HepG2 (cell line): Measurements from ENCODE around the gene OBP2A. TPM values are rescaled to one million over a fixed set of nuclear protein-coding genes. Genes with fewer than 3 reads are reported as not detected.
"Not testable (repeated sequence)": the region's sequence is repeated elsewhere in the genome, so short reads cannot be mapped to it uniquely, and the experiment has no call there.

ENCODE experiments used
- ATAC-seq: fragments of 200-7000 bp; cut with Tn5 transposase; 3 replicates; pipeline ENCODE4 v1.9.1; 2020; ENCODE audit warnings: mild to moderate bottlenecking, moderate library complexity
- BruUV-seq: library from RNA; stranded (reverse); fragments of 400-500 nt; replicated peaks from 2 replicates; lab custom pipeline; 2021; lab: Mats Ljungman, UMichigan
- CTCF ChIA-PET: fragments of 300-600 bp; formaldehyde crosslinking; extraction: SDS; loops from one replicate; lab custom pipeline; 2021; ENCODE audit warnings: low total read pairs, inconsistent platforms, low intra/inter-chr PET ratio; lab: Yijun Ruan, JAX
- POLR2A ChIA-PET: fragments of 350-600 bp; sonication (Branson Sonifier 250); formaldehyde crosslinking; loops from one replicate; lab custom pipeline; 2020; ENCODE audit warnings: antibody characterized with exemption, inconsistent platforms; lab: Yijun Ruan, JAX
- DNase-seq: peaks from one replicate; pipeline ENCODE4 v3.0.0-alpha.2; 2015; ENCODE audit warnings: low spot score
- FAIRE-seq: peaks from 3 replicates; lab custom pipeline; 2011; peaks lifted over from hg19 to GRCh38; lab: Jason Lieb, UNC
- H2AFZ ChIP-seq: one replicate; pipeline ENCODE4 v1.6.1; 2011; ENCODE audit warnings: low read length, inconsistent platforms
- H3K27ac ChIP-seq: fragments of 300-600 bp; 3 replicates; pipeline ENCODE4 v1.8.0; 2011; ENCODE audit warnings: mixed run types, mild to moderate bottlenecking, mixed read lengths, low read length, inconsistent platforms; ENCODE audit not compliant: insufficient read depth; ENCODE audit errors: extremely low read length
- H3K27me3 ChIP-seq, 2 experiments: fragments of 200-600 bp in 1 of 2; 2 replicates in 1 of 2; 3 replicates in 1 of 2; pipeline versions ENCODE4 v1.6.0 to v1.8.0; 2011; ENCODE audit warnings: low read length in 2 of 2, mild to moderate bottlenecking in 2 of 2, moderate library complexity in 2 of 2, inconsistent platforms in 1 of 2; ENCODE audit not compliant: insufficient read depth in 2 of 2, control insufficient read depth in 1 of 2
- H3K36me3 ChIP-seq, 2 experiments: fragments of 200-600 bp in 1 of 2; replicated peaks in 1 of 2; 2 replicates in 1 of 2; 3 replicates in 1 of 2; pipeline versions ENCODE4 v1.5.1 to v1.8.0; 2011; ENCODE audit warnings: low read length in 2 of 2, inconsistent platforms in 1 of 2; ENCODE audit not compliant: insufficient read depth in 2 of 2, control insufficient read depth in 1 of 2
- H3K4me1 ChIP-seq: 2 replicates; pipeline ENCODE4 v1.5.1; 2012; ENCODE audit warnings: low read length, inconsistent platforms; ENCODE audit not compliant: insufficient read depth
- H3K4me2 ChIP-seq: 2 replicates; pipeline ENCODE4 v1.6.0; 2011; ENCODE audit warnings: low read depth, low read length, inconsistent platforms
- H3K4me3 ChIP-seq, 3 experiments: fragments of 200-600 bp in 1 of 3; sonication (generic), shearing (Covaris generic) in 1 of 3; replicated peaks in 1 of 3; 2 replicates each; pipeline ENCODE4 v1.5.1; 2011 to 2016; ENCODE audit warnings: low read length in 3 of 3, inconsistent platforms in 2 of 3, low read depth in 2 of 3, mild to moderate bottlenecking in 2 of 3, control low read depth in 1 of 3, mixed read lengths in 1 of 3; ENCODE audit not compliant: insufficient read depth in 1 of 3
- H3K79me2 ChIP-seq: one replicate; pipeline ENCODE4 v1.6.1; 2011; ENCODE audit warnings: low read length, inconsistent platforms; ENCODE audit not compliant: insufficient read depth
- H3K9ac ChIP-seq: 2 replicates; pipeline ENCODE4 v1.6.0; 2011; ENCODE audit warnings: mild to moderate bottlenecking, low read depth, low read length, inconsistent platforms; ENCODE audit not compliant: insufficient read depth
- H3K9me3 ChIP-seq: 2 replicates; pipeline ENCODE4 v1.5.1; 2012; ENCODE audit warnings: mild to moderate bottlenecking, low read length
- H4K20me1 ChIP-seq: 2 replicates; pipeline ENCODE4 v1.6.0; 2011; ENCODE audit warnings: inconsistent platforms, mild to moderate bottlenecking, low read length, moderate library complexity; ENCODE audit not compliant: insufficient read depth
- NFATC3 ChIP-seq: sonication (generic); formaldehyde crosslinking; IDR thresholded peaks from 2 replicates; pipeline ENCODE4 v1.5.1; 2020; ENCODE audit warnings: mild to moderate bottlenecking, missing genetic modification reagents
- WGBS: methylation state at CpG from one replicate; pipeline ENCODE4 v1.1.6; 2017; ENCODE audit warnings: low lambda C conversion rate; 5-methylcytosine and 5-hydroxymethylcytosine counted together
- in situ Hi-C: cut with HindIII; loops from 2 replicates; pipeline ENCODE4 v1.10.0; 2017; ENCODE audit warnings: low pct_unique_long_range_greater_than_20kb; ENCODE audit not compliant: extremely low pct_ligation_motif_present
- intact Hi-C: fragments of 100-400 bp; cut with micrococcal nuclease; formaldehyde crosslinking; loops from one replicate; pipeline ENCODE4 v1.10.0; 2022; ENCODE audit not compliant: unreplicated experiment
- polyA plus RNA-seq, 8 experiments: library from polyadenylated mRNA; depleted of rRNA in 3 of 8; stranded (reverse) in 7 of 8; unstranded in 1 of 8; fragments of >200 nt; fragmentation: Illumina TruSeq in 4 of 8; extraction: Trizol in 4 of 8; gene quantifications; 2 replicates each; pipeline versions ENCODE4 v1.2.1 to v1.2.3, GENCODE V29; 2011 to 2016; ENCODE audit warnings: low read depth in 4 of 8, missing spikeins in 1 of 8, mixed read lengths in 1 of 8; ENCODE audit not compliant: insufficient read depth in 1 of 8
- total RNA-seq, 5 experiments: library from RNA; depleted of rRNA; stranded (reverse); fragments of >200 nt; fragmentation: Illumina TruSeq; extraction: Trizol; gene quantifications; 2 replicates each; pipeline ENCODE4 v1.2.3, GENCODE V29; 2016; ENCODE audit warnings: low read depth in 1 of 5

Gene OBP2A
- total and polyA plus RNA-seq, 2 of the 13 experiments (the other 11 are each of a cell fraction or from before 2014, with no cell fraction given), result 0.32 TPM; not detected in 1

DNA sequence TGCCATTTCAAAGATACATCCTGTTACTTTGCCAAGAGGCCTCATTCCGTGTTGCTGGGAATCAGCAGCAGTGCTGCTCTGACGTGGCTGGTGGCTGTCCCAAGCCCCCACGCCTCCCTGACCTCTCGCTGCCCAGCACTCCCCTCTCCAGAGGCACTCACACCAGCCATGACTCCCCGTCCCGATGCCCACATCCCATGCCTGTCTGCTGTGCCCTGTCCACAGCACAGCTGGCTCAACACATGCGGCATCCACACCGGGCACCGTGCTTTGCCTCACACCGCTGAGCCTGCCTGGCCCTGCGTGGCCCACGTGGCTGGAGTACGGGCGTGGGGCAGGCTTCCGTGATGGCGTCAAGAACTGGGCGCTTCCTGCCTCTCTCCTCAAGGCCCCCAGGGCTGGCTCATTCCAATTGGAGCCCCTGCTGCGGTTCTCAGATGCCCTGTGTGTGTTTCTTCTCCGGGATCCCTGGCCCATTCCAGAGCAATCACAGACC lies 32.5 kb upstream of the OBP2A start:
- Histone ChIP-seq H2AFZ (no peak overlapping the region), H3K9me3 (no peaks in the 10 kb centered on the region), H3K79me2 (no peaks in the 10 kb centered on the region), H3K4me1 (no peaks in the 10 kb centered on the region), H4K20me1 (no peaks in the 10 kb centered on the region), H3K9ac (no peak overlapping the region), H3K4me3 (no peak overlapping the region), H3K27ac (no peak overlapping the region), H3K4me2 (no peak overlapping the region), H3K27me3 (peaks cover 3 to 48% of the 10 kb centered on the region in 2 experiments; a peak in 4 of 5 replicates), H3K36me3 (no peaks in the 10 kb centered on the region)
- in situ Hi-C loops (no loop called here), intact Hi-C loops (no loop called here)
- ATAC-seq (no peak), DNase-seq (no peak), FAIRE-seq (no peak)
- POLR2A ChIA-PET, result no interaction called here
- BruUV-seq, result no TSS peak
- CTCF ChIA-PET, result no interaction called here
- TF ChIP-seq NFATC3 (CRISPR knock-in tag), result no peak
- WGBS, result 13% methylated on average over 15 of the region's 19 CpGs

DNA sequence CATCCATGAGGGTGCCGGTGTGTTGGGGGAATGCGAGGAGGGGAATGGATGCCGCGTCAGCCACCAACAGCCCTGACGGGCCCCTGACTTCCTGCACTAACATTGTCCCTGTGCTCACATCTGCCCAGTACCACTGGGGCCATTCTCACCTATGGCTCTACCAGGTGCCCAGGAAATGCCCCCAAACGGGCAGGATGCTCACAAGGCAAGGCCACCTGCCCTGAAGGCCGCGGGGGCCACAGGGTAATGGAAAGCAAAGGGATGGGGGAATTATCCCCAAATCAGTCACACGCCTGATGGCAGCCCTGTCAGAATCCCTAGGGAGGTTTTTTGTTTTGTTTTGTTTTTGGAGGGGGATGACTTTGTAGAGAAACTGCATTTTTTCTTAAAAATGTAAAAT lies 32.0 kb upstream of the OBP2A start:
- H3K9me3 ChIP-seq, in situ Hi-C loops, H3K27ac ChIP-seq, POLR2A ChIA-PET, H3K4me1 ChIP-seq, H2AFZ ChIP-seq, DNase-seq, H3K79me2 ChIP-seq, H3K4me3 ChIP-seq, FAIRE-seq, H3K36me3 ChIP-seq, ATAC-seq, intact Hi-C loops, H4K20me1 ChIP-seq, H3K4me2 ChIP-seq, BruUV-seq, CTCF ChIA-PET, H3K9ac ChIP-seq: not testable (repeated sequence)
- 32% methylated on average over 5 of the region's 9 CpGs for WGBS
- H3K27me3 ChIP-seq, result peaks cover 3 to 44% of the 10 kb centered on the region in 2 experiments; a peak in 4 of 5 replicates
